MCF 10A (cell line): ENCODE results near the gene XYLT1. TPM values are rescaled to one million over a fixed set of nuclear protein-coding genes. Genes with fewer than 3 reads are reported as not detected.

Experiments used
- BruUV-seq: library from RNA; stranded (reverse); fragments of 400-500 nt; replicated peaks from 2 replicates; lab custom pipeline; 2021; lab: Mats Ljungman, UMichigan
- CTCF ChIA-PET: fragments of 300-600 bp; sonication (Branson Sonifier 250); formaldehyde crosslinking; extraction: SDS; loops from one replicate; lab custom pipeline; 2021; ENCODE audit warnings: antibody characterized with exemption, inconsistent platforms; lab: Yijun Ruan, JAX
- POLR2A ChIA-PET: fragments of 300-600, 350-650 bp; sonication (Branson Sonifier 250); formaldehyde crosslinking; extraction: SDS; loops from one replicate; lab custom pipeline; 2020; ENCODE audit warnings: antibody characterized with exemption, inconsistent platforms; lab: Yijun Ruan, JAX
- DNase-seq: peaks from one replicate; pipeline ENCODE4 v3.0.0-alpha.2; 2018; ENCODE audit not compliant: unreplicated experiment
- H3K27ac Mint-ChIP-seq: one replicate; pipeline ENCODE4 v1.8.0; 2022; ENCODE audit warnings: mild to moderate bottlenecking, low read depth, mixed read lengths; ENCODE audit not compliant: unreplicated experiment
- H3K27me3 Mint-ChIP-seq: one replicate; pipeline ENCODE4 v1.8.0; 2022; ENCODE audit warnings: mixed read lengths; ENCODE audit not compliant: insufficient read depth, unreplicated experiment
- H3K36me3 Mint-ChIP-seq: one replicate; pipeline ENCODE4 v1.8.0; 2022; ENCODE audit warnings: mild to moderate bottlenecking, moderate library complexity, mixed read lengths; ENCODE audit not compliant: insufficient read depth, unreplicated experiment
- H3K4me1 Mint-ChIP-seq: one replicate; pipeline ENCODE4 v1.8.0; 2022; ENCODE audit warnings: mixed read lengths; ENCODE audit not compliant: insufficient read depth, unreplicated experiment
- H3K4me3 Mint-ChIP-seq: one replicate; pipeline ENCODE4 v1.8.0; 2022; ENCODE audit warnings: mild to moderate bottlenecking, moderate library complexity, mixed read lengths; ENCODE audit not compliant: unreplicated experiment
- H3K9me3 Mint-ChIP-seq: one replicate; pipeline ENCODE4 v1.8.0; 2022; ENCODE audit warnings: mixed read lengths; ENCODE audit not compliant: unreplicated experiment
- intact Hi-C: fragments of 100-400 bp; cut with micrococcal nuclease; formaldehyde crosslinking; loops from 2 replicates; pipeline ENCODE4 v1.14.1; 2022
- total RNA-seq: library from RNA; stranded (reverse); gene quantifications from 2 replicates; pipeline ENCODE4 v1.2.3, GENCODE V29; 2022
- TF ChIP-seq, protein P1 (sequence below): fragments of 200-600 bp; IDR thresholded peaks from one replicate; pipeline ENCODE4 v1.8.0; 2022; ENCODE audit warnings: antibody characterized with exemption, mild to moderate bottlenecking; ENCODE audit not compliant: unreplicated experiment

XYLT1 gene
- total RNA-seq, 1 experiment from 2014 or later, result not detected

- BruUV-seq, result no TSS peak
- no peak for DNase-seq
- H3K27ac Mint-ChIP-seq, result no peak overlapping the region
- peaks cover 34% of the 10 kb centered on the region for H3K9me3 Mint-ChIP-seq
- no peak overlapping the region for H3K4me3 Mint-ChIP-seq
- H3K36me3 Mint-ChIP-seq, result no peaks in the 10 kb centered on the region
- CTCF ChIA-PET, result interaction anchor here (1.1 kb wide), 1 partner anchor 12 kb away, joined by 3 read pairs; no protein-coding TSS in a partner anchor
- TF ChIP-seq, protein P1, sequence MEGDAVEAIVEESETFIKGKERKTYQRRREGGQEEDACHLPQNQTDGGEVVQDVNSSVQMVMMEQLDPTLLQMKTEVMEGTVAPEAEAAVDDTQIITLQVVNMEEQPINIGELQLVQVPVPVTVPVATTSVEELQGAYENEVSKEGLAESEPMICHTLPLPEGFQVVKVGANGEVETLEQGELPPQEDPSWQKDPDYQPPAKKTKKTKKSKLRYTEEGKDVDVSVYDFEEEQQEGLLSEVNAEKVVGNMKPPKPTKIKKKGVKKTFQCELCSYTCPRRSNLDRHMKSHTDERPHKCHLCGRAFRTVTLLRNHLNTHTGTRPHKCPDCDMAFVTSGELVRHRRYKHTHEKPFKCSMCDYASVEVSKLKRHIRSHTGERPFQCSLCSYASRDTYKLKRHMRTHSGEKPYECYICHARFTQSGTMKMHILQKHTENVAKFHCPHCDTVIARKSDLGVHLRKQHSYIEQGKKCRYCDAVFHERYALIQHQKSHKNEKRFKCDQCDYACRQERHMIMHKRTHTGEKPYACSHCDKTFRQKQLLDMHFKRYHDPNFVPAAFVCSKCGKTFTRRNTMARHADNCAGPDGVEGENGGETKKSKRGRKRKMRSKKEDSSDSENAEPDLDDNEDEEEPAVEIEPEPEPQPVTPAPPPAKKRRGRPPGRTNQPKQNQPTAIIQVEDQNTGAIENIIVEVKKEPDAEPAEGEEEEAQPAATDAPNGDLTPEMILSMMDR, result no peak
- no peaks in the 10 kb centered on the region for H3K27me3 Mint-ChIP-seq
- intact Hi-C loops, result no loop called here
- POLR2A ChIA-PET, result no interaction called here
- no peaks in the 10 kb centered on the region for H3K4me1 Mint-ChIP-seq
Measured at GRCh38 chr16:17067882-17068281, 402.9 kb downstream of the XYLT1 start.

DNA sequence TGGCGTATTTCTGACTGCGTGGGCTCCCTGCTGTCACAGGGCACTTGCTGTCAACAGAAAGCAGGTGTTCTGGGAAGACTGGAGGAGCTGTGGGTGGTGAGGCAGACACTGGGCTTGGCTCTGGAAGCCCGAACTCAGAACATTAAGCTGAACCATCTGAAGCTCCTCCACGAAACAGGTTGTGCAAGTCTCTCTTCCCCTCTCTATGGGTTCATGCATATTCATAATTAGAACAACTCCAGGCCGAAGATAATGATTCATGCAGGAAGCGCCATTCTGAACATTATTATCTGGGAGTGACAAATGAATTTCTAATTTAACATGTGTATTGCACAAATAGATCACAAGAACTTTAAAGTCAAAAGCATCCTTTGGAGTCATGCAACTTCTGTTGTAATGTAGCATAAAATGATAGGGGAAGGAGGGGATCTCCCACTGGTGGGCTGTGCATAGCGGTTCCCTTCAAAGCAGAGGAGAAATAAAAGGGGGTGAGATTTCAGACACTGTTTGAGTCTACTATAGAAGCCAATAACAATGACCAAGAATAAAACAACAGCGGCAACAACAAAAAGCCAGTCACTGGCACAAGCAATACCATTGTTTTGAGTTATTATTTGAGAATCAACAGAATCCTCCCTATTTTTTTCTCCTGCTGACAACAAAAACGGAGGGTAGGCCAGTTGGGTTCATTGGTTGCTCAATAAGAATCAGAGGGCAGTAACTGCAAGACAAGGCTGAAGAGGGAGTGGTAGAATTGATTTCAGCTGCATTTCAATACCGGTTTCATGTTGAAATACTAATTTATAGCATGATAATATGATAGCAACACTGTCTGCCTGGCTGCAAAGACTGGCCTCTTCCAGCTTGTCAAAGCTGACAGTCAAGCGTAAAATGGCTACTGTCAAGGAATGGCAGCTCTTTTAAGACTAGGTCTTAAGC lies 407.3 kb downstream of the XYLT1 start:
- no peaks in the 10 kb centered on the region for H3K27me3 Mint-ChIP-seq
- CTCF ChIA-PET, result interaction anchor here (0.7 kb wide), 1 partner anchor 31 kb away, joined by 4 read pairs; no protein-coding TSS in a partner anchor
- BruUV-seq, result no TSS peak
- no peaks in the 10 kb centered on the region for H3K4me1 Mint-ChIP-seq
- POLR2A ChIA-PET, result no interaction called here
- no peak overlapping the region for H3K27ac Mint-ChIP-seq
- TF ChIP-seq, protein P1, result no peak
- intact Hi-C loops, result no loop called here
- DNase-seq, result no peak
- H3K4me3 Mint-ChIP-seq, result no peak overlapping the region
- no peaks in the 10 kb centered on the region for H3K36me3 Mint-ChIP-seq
- H3K9me3 Mint-ChIP-seq, result peaks cover 28% of the 10 kb centered on the region

GRCh38 chr16:17062676-17063075 lies 408.1 kb downstream of the XYLT1 start:
- no peak for DNase-seq
- POLR2A ChIA-PET, result no interaction called here
- CTCF ChIA-PET, result interaction anchor here (0.5 kb wide), 1 partner anchor 65 kb away, joined by 3 read pairs; no protein-coding TSS in a partner anchor
- Mint-ChIP-seq H3K9me3 (peaks cover 34% of the 10 kb centered on the region), H3K4me3 (no peak overlapping the region), H3K27me3 (no peaks in the 10 kb centered on the region), H3K27ac (no peak overlapping the region), H3K4me1 (no peaks in the 10 kb centered on the region), H3K36me3 (no peaks in the 10 kb centered on the region)
- intact Hi-C loops, result no loop called here
- no TSS peak for BruUV-seq
- TF ChIP-seq, protein P1, result no peak

GRCh38 chr16:17061326-17061725 lies 409.4 kb downstream of the XYLT1 start:
- POLR2A ChIA-PET, result no interaction called here
- Mint-ChIP-seq H3K36me3 (no peaks in the 10 kb centered on the region), H3K27ac (no peak overlapping the region), H3K27me3 (no peaks in the 10 kb centered on the region), H3K9me3 (peaks cover 34% of the 10 kb centered on the region), H3K4me3 (no peak overlapping the region), H3K4me1 (no peaks in the 10 kb centered on the region)
- no TSS peak for BruUV-seq
- CTCF ChIA-PET, result no interaction called here
- TF ChIP-seq, protein P1, result no peak
- intact Hi-C loops, result no loop called here
- DNase-seq, result no peak
